Renal cortical epithelial cell (primary cell): ENCODE data around the gene PLCL1. TPM values are rescaled to one million over a fixed set of nuclear protein-coding genes. Genes with fewer than 3 reads are reported as not detected.
"Not testable (repeated sequence)": the region's sequence is repeated elsewhere in the genome, so short reads cannot be mapped to it uniquely, and the experiment has no call there.

Experiments
- DNase-seq: peaks from one replicate; pipeline ENCODE4 v3.0.0-alpha.2; 2011; ENCODE audit warnings: low read depth
- total RNA-seq: library from RNA; depleted of rRNA; stranded (reverse); fragments of >200 nt; gene quantifications from 2 replicates; pipeline ENCODE4 v1.2.3, GENCODE V29; 2014

The PLCL1 gene
- total RNA-seq, 1 donor from 2014 or later = 1.2 TPM

DNA sequence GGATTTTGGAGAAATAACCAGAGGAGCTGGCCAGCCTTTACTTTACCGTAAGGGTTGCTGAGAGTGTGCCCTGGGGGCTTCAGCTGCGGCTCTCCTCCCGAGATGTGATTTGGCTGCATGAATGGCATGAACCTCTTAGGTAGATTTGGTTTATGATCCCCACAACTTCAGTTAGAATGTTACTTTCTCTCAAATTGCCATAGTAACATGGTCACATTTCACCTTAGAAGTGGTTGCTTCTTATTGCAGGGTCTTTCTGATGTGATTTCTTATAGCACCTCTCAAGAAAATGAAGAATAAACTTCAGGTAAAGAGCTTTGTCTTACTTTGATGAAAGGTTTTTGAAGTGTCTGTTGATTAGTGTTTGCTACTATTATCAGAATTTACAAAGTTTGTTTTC is 5.6 kb downstream of the PLCL1 start:
- no peak for DNase-seq

DNA sequence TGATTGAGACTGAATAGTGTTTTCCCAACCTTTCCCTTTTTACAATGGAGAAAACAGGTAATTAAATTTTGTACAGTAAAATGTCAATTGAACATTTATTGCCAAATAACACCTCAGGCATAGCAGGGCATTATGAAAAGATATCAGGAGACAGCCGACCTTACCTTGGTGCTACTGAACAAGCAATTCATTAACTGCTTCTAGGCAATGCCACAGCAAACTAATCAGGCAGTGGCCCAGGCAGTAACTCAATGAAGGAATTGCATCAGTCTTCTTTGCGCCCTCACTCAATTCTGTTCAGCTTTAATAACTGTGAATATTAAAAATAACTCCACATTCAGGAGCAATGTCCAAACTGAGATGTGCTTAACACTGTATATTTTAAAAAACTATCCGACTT is 6.1 kb downstream of the PLCL1 start:
- no peak for DNase-seq

DNA sequence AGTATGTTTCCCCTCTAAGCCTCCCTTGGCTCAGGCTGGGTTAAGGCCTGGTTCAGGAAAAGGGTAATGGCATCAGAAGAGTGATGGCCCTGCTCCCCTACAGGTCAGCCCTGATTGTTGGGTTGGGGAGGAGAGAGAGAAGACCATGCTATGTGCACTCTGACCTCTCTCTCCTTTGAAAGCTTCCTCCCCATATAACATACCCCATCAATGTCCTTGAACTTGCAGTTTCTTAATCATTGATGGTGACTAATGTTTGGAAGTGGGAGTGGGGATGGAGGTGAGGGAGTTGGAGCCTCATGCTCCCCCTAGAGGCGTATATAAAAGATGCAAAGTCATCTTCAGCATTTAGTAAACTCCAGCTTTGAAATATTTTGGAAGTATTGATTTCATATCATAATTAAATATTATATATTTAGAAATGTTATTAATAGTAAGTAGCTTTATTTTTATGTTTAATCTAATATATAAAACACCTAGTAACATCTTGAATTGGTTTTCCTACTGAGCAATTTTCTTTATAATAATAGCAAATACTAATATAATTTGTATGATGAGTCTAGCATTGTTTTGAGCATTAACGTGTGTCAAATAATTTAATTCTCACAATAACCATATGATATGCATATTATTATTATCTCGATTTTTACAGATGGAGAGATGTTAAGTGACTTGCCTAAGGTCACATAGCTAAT is 8.8 kb downstream of the PLCL1 start:
- peak; percentile 68 for DNase-seq

DNA sequence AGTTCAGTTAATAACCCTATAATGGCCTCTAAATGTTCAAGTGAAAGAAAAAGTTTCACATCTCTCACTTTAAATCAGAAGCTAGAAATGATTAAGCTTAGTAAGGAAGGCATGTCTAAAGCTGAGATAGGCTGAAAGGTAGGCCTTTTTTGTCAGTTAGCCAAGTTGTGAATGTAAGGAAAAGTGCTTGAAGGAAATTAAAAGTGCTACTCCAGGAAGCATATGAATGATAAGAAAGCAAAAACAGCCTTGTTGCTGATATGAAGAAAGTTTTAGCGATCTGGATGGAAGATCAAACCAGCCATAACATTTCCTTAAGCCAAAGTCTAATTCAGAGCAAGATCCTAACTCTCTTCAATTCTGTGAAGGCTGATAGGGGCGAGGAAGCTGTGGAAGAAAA is 10.1 kb downstream of the PLCL1 start:
- DNase-seq = no peak

DNA sequence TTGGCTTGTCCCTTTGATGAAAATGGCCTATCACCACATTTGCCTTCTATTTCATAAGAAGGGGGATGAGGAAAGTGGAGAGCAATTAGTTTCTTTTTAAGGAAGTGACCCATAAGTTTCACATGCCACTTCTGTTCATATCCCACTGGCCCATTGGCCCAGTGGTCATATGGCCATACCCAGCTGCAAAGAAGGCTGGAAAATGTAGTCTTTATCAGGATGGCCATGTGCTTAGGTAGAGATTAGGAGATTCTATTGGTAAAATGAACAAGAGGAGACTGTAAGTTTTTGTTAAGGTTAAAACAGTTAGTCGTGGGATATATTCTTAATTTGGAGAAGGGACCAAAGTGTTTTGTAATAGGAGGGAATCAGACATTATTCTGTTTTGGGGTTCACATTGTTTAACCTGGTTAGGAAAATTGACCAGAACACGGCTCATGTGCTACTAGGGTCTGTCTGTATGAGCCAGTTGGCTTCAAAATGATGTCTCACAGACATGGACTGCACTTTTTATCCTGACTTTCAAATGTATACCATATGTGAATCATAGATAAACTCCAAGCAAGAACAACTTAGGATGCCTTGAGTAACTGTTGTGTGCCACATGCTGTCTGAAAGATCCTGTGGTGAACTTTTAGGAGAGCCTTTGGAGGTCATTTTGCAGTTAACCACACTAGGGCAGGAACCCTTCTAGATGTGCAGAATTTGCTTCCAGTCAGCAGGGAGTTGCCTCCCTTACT is 17.3 kb downstream of the PLCL1 start:
- no peak for DNase-seq

DNA sequence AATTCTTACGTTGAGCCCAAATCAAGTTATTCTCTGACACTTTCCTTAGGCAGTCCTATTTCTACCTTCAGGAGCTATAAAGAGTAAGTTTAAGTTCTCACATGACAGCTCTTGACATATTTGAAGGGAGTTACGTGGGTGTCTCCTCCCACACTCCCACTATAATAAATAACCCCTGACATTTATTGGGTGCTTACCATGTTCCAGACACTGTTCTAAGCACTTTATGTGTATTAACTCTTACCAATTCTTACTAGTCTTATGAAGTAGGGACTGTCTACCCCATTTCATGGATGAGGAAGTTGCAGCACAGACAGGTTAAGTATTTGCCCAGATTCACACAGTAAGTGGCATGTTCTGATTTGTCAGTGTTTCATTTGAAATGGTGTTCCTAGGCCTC is 17.9 kb downstream of the PLCL1 start:
- no peak for DNase-seq

DNA sequence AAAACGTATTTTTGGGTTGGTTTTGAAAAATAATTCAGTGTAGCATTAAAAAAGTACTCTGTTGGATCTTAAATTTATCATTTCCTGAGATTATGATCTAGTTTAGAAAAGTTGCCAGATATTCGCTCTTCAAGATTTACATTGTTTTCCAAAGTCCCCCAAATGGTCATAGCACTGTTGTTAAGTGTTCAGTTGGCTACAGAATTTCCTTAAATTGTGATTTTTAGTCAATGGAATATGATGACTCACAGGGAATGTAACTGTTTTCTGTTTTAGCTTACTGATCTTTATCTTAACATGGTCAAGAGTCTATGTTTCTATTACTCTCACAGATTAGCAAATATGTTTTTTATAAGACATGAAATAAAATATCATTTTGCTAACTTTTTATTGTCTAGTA is 23.2 kb downstream of the PLCL1 start:
- DNase-seq = no peak

DNA sequence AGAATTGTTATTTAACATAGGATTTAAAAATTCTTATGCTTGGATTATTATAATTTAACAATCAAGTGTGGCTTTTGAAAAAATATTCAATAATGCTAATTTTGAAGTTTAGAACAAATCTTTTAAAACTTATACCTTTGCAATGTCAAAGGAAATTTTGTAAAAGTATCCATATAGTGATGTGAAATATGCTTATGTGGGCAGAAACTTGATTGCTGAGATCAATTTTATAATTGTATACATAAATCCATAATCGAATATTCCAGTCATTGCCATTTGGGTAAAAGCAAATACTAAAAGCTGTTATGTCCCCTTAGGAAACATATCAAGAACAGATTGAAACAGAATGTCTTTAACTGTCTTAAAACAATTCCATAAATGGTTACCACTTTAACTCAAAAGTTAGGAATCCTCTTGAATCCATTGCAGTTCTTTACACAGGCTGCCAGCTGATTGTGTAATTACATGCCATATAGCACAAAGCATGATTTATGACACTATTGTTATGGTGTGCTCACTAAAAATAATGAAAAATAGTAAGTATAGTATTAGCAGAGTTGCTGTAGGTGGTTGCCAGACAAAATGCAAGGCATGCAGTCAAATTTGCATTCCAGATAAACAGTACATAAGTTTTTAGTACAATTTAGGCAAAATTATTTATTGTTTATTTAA is 24.2 kb downstream of the PLCL1 start:
- peak; percentile 25 for DNase-seq

DNA sequence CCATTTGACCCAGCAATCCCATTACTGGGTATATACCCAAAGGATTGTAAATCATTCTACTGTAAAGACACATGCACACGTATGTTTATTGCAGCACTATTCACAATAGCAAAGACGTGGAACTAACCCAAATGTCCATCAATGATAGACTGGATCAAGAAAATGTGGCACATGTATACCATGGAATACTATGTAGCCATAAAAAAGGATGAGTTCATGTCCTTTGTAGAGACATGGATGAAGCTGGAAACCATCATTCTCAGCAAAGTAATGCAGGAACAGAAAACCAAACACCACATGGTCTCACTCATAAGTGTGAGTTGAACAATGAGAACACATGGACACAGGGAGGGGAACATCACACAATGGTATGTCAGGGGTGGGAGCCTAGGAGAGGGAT is 30.4 kb downstream of the PLCL1 start:
- not testable (repeated sequence) for DNase-seq

DNA sequence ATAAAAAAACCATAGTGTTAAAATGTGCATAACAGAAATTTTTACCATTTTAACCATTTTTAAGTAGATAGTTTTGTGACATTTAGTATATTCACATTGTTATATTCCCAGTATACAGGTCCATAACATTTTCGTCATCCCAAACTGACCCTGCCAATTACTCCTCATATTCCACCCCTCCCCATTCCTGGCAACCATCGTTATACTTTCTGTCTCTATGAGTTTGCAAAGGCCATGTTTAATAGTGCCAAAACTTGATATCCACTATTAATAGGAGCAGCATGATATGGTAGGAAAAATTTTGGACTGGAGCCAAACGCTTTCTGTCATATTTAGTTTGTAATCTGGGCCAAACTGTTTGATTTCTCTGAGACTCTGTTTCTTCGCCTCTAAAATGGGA is 30.9 kb downstream of the PLCL1 start:
- DNase-seq = no peak

DNA sequence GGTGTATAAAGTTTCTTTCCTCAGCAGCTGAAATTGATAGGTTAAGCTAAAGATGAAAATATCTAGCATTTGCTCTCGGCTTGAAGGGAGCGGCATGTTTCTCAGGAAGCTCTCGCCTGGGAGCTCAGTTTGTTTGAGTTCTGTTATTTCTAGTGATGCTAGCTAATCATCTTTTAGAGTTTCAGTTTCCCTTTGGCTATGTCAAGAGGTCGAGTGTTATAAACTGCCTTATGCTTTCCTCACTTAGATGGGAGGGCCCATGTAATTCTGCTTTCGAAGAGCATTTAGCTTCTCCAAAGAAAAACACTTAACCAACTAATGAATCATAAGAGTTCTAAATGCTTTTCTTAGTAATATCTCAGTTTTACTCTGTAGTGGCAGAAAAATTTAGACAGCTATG is 33.6 kb downstream of the PLCL1 start:
- peak; percentile 27 for DNase-seq

DNA sequence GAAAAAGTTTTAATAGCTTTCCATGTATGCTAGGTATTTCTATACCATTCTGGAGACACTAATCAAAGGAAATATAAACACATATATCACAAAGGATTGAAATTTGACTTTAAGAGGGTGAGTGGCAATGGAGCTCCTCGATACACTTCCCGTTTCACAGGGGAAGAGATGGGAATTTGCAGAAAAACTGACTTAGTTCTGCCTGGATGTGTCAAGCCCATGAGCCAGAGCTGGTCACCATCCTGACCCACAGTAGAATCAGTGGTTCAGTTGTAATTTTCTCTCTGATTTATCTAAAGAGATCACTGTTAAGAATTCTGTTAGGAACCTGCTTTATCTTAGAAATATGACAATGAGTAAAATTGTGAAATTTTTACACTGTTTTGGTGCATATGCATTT is 34.2 kb downstream of the PLCL1 start:
- DNase-seq = no peak

DNA sequence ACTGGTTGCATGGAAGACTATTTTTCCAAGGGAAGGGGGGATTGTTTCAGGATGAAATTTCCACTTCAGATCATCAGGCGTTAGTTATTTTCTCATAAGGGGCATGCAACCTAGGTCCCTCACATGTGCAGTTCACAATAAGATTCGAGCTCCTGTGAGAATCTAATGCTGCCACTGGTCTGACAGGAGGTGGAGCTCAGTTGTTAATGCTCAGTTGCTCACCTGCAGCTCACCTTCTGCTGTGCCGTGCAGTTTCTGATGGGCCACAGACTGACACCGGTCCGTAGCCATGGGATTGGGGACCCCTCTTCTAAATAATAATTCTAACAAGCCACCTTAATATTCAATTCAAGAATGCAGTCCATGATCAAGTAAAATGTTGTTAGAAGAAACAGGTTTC is 34.9 kb downstream of the PLCL1 start:
- DNase-seq = no peak

DNA sequence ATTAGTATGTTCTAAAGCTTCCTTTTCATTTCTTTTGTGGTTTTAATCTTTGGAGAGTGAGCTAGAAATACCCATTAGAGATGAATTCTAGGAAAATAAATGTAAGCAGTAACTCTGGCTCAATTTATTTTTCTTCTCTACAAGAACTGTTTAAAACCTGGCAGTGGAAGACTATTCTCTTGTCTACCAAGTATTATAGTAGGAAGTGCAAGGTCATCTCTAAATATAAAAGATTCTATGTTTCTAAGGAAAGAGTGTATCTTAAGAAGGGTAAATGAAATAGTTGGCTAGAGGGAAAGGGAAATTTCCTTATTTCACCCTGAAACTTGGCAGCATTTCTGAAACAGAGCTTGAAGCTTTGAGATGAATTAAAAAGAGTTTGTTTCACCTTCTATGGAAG is 35.5 kb downstream of the PLCL1 start:
- no peak for DNase-seq

DNA sequence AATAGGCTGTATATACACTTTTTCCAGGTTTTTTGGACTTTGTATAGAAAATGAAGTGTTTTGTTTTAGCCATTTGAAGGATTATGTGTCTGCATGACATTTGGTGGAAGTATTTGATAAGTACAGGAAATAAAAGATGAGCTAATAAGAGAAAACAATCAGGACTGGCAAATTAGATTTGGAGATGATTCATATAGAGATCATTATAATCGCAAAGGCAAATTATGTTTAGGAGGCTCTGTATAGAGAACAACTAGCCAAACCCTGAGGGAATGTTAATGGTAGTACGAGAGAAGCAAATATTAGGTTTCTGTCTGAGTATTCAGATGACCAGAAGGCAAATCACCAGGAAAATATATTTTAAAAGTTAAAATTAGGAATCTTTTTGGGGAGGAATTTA is 41.7 kb downstream of the PLCL1 start:
- DNase-seq = no peak

DNA sequence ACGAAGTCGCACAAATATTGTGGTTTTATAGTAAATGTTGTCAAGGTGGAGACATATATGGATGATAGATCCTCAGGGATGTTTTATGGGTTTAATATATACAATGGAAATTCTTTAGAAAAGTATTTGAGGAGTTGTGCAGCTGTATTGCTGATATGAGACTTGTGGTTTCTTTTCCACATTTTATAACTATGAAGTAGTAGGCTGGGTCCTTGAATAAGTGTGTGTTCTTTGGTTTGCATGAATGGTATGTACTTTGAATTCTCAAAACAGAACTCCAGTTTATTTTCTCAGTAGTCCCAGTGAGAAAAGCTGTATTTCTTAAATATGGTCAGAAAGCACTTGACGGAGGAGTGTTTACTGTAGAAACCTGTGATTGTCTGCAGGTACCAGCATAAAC is 42.4 kb downstream of the PLCL1 start:
- DNase-seq = no peak

DNA sequence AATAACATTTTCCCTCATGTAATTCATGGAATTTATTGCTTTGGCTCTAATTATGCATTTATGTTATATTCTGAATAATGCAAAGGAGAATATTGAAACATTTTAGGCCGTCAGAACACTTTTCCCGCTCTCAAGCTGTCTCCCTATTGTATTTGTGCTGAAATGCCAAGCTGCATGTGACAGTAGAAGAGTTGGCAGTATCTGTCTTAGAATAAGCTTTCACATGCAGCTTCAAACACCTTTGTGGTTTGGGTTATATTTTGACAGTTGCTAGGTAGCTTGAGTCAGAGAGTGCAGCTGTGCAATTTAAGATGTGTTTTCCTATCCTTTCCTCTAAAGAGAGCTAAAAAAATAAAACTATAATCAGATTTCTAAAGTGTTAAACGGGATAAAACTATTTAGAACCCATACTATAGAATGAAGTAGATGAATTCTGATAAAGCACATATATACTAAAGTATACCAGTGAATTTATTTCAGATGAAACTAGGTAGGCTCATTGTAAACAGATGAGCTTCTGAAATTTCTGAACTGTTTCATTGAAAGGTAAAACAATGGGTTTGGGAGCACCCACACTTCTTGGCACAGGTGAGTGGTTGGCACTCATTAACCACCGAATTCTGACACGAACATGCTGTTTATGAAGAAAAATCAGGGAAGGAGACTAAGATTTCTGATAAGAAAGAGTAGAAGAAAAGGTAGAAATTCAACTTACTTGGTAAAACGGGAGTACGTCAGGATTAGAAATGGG is 43.4 kb downstream of the PLCL1 start:
- peak; percentile 41 for DNase-seq

DNA sequence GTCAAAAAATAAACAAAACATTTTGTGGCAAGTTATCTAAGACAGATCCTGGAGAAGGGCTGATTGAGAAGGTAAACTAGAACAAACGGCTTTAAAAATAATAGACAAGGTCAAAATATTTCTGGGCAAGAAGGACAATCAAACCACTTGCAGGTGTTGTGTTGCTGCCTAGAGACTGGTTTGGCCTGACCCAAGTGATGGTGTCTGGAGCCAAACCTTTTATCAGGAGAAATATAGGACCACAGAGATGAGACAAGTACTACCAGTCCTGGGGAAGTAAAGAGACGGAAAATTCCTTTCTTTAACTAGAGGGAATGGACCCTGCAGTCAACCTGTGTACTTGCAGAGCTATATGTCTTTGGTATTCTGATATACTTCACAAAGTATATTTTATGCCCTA is 44.2 kb downstream of the PLCL1 start:
- no peak for DNase-seq

DNA sequence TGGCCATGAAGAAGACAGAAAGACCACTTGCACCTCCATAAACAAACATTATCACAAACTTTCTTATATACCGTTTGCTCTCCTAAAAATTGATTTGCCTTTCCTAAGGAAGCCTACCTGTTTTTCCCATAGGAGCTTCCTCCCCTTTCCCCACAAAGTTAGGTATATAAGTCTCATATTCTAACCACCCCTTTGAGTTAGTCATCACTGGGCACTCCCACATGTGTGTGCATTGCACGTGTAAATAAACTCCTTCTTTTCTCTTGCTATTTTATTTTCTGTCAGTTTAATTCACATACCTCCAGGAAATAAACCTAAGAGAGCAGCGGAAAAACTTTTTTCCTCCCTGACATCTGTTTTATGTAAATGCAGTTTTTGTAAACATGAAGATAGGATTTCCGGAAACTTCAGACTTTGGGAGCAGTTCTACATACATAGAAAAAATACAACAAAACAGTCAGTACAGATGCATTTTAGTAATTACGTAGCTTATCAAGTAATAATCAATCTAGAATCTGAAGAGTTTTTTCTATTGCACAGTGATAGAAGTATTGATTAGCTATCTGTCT is 46.6 kb downstream of the PLCL1 start:
- no peak for DNase-seq

DNA sequence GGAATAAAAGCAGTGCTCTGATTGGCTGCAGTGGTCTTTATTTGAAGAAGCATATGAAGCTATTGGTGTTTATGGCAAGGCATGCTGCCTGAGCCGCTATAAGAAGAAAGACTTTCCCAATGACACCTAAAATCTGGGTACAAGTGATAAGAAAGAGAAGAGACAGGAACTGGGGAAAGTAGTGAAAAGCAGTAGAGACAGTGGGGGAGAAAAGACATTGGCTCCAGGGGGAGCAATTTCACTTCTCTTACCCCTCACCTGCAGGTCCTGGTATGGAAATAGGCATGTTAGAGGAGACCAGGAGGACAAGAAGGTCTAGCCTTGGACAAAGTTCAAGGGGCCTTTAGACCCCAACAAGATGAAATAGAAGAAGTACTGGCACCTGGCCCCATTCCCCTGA is 47.1 kb downstream of the PLCL1 start:
- no peak for DNase-seq

DNA sequence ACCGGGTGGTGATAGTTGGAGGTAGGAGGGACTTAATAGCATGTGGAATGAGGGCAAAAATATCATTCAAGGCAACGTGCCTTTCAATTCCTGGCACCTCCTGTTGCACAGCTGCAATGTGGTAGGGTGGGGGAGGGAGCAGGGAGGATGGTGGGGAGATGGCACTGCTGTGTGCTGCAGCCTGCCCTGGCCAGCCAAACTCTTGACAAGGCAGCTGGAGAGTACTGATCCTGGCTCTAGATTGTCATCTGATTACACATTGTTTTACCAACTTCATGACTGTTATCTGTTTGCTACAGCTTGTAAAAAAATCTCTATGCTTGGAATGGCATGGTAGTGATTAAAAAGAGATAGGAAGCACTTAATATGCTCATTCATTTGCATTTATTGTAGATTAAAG is 47.7 kb downstream of the PLCL1 start:
- DNase-seq = no peak

DNA sequence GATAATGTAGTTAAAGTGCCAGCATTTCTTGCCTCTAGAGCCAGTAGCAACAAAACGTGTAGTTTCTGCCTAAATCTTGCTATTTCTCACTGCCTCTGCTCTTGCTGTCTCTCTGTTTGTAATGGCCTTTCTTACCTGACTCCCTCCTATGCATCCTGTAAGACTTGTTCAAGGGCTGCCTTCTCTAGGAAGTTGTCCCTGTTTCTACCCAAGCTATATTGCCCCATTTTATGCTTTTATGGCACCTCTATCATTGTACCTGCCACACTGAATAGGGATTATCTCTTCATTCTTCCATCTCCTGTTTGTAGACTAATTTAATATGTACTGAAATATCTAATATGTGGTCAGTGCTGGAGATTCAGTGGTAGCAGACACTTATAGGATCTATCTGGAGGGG is 49.2 kb downstream of the PLCL1 start:
- no peak for DNase-seq
